IMR-90 (cell line): ENCODE results near the gene FGFBP2. TPM values are rescaled to one million over a fixed set of nuclear protein-coding genes. Genes with fewer than 3 reads are reported as not detected.

Experiments used
- ATAC-seq: fragments of 200-7000 bp; cut with Tn5 transposase; 2 replicates; pipeline ENCODE4 v1.9.1; 2020; ENCODE audit warnings: low read depth, mild to moderate bottlenecking, moderate library complexity
- BruUV-seq: library from RNA; stranded (reverse); fragments of 400-500 nt; replicated peaks from 2 replicates; lab custom pipeline; 2021; lab: Mats Ljungman, UMichigan
- CTCF ChIA-PET: fragments of 300-600 bp; formaldehyde crosslinking; extraction: SDS; loops from one replicate; lab custom pipeline; 2021; ENCODE audit warnings: antibody characterized with exemption; lab: Yijun Ruan, JAX
- POLR2A ChIA-PET: fragments of 300-600 bp; sonication (Branson Sonifier 250); formaldehyde crosslinking; loops from one replicate; lab custom pipeline; 2022; ENCODE audit warnings: antibody characterized with exemption; ENCODE audit not compliant: unreplicated experiment; lab: Charles Lee
- DNase-seq: peaks from one replicate; pipeline ENCODE4 v3.0.0; 2013
- H2AFZ ChIP-seq: replicated peaks from 2 replicates; pipeline ENCODE3; 2013; ENCODE audit warnings: low read length, mild to moderate bottlenecking; ENCODE audit not compliant: poor library complexity
- H2AK5ac ChIP-seq: 2 replicates; pipeline ENCODE4 v1.6.1; 2013; ENCODE audit warnings: low read depth, low read length, inconsistent platforms
- H2AK9ac ChIP-seq: replicated peaks from 2 replicates; pipeline ENCODE3; 2013; ENCODE audit warnings: mild to moderate bottlenecking, low read depth, low read length, moderate library complexity; ENCODE audit not compliant: poor library complexity
- H2BK120ac ChIP-seq: 2 replicates; pipeline ENCODE4 v1.6.1; 2013; ENCODE audit warnings: low read depth, low read length, inconsistent platforms
- H2BK15ac ChIP-seq: 3 replicates; pipeline ENCODE4 v1.6.1; 2013; ENCODE audit warnings: low read depth, low read length, inconsistent platforms
- H2BK20ac ChIP-seq: 2 replicates; pipeline ENCODE4 v1.6.1; 2013; ENCODE audit warnings: low read depth, mild to moderate bottlenecking, inconsistent platforms, low read length, moderate library complexity
- H2BK5ac ChIP-seq: 2 replicates; pipeline ENCODE4 v1.6.1; 2013; ENCODE audit warnings: mild to moderate bottlenecking, low read depth, low read length, inconsistent platforms; ENCODE audit not compliant: poor library complexity, severe bottlenecking
- H3K14ac ChIP-seq: replicated peaks from 2 replicates; pipeline ENCODE4 v1.6.1; 2013; ENCODE audit warnings: low read depth, low read length, inconsistent platforms
- H3K18ac ChIP-seq: 2 replicates; pipeline ENCODE4 v1.6.1; 2013; ENCODE audit warnings: low read depth, low read length, control low read depth
- H3K23ac ChIP-seq: 2 replicates; pipeline ENCODE4 v1.6.1; 2013; ENCODE audit warnings: low read depth, low read length, inconsistent platforms
- H3K27ac ChIP-seq: 2 replicates; pipeline ENCODE4 v1.5.1; 2013; ENCODE audit warnings: mild to moderate bottlenecking, control low read depth, low read length; ENCODE audit not compliant: insufficient read depth
- H3K27me3 ChIP-seq: 2 replicates; pipeline ENCODE4 v1.6.1; 2013; ENCODE audit warnings: low read length; ENCODE audit not compliant: control insufficient read depth, insufficient read depth
- H3K36me3 ChIP-seq: 2 replicates; pipeline ENCODE4 v1.6.1; 2013; ENCODE audit warnings: low read length, mixed read lengths; ENCODE audit not compliant: control insufficient read depth, insufficient read depth
- H3K4ac ChIP-seq: 2 replicates; pipeline ENCODE4 v1.6.1; 2013; ENCODE audit warnings: low read depth, low read length, inconsistent platforms
- H3K4me1 ChIP-seq: 2 replicates; pipeline ENCODE4 v1.6.1; 2013; ENCODE audit warnings: low read length, mixed read lengths; ENCODE audit not compliant: control insufficient read depth, insufficient read depth
- H3K4me2 ChIP-seq: 2 replicates; pipeline ENCODE4 v1.6.1; 2013; ENCODE audit warnings: low read depth, mild to moderate bottlenecking, control low read depth, low read length, moderate library complexity
- H3K4me3 ChIP-seq: 2 replicates; pipeline ENCODE4 v1.5.1; 2013; ENCODE audit warnings: low read depth, mild to moderate bottlenecking, control low read depth, low read length, moderate library complexity; ENCODE audit not compliant: insufficient read depth
- H3K56ac ChIP-seq: 2 replicates; pipeline ENCODE4 v1.6.1; 2013; ENCODE audit warnings: low read length, inconsistent platforms; ENCODE audit not compliant: insufficient read depth; ENCODE audit errors: extremely low read depth
- H3K79me1 ChIP-seq, 2 experiments: 2 replicates each; pipeline ENCODE4 v1.6.1; 2013; ENCODE audit warnings: low read length in 2 of 2, inconsistent platforms in 1 of 2, low read depth in 1 of 2
- H3K9ac ChIP-seq: 2 replicates; pipeline ENCODE4 v1.6.1; 2013; ENCODE audit warnings: low read depth, low read length, control low read depth
- H3K9me1 ChIP-seq: 2 replicates; pipeline ENCODE4 v1.6.1; 2013; ENCODE audit warnings: low read length, inconsistent platforms; ENCODE audit not compliant: insufficient read depth
- H3K9me3 ChIP-seq: 2 replicates; pipeline ENCODE4 v1.6.1; 2013; ENCODE audit warnings: low read length; ENCODE audit not compliant: control insufficient read depth, insufficient read depth
- H4K20me1 ChIP-seq: 2 replicates; pipeline ENCODE4 v1.6.1; 2013; ENCODE audit warnings: low read length, inconsistent platforms; ENCODE audit not compliant: insufficient read depth
- H4K5ac ChIP-seq: 2 replicates; pipeline ENCODE4 v1.6.1; 2013; ENCODE audit warnings: mild to moderate bottlenecking, low read depth, low read length, control low read depth
- H4K8ac ChIP-seq, 2 experiments: 2 replicates each; pipeline ENCODE4 v1.6.1; 2013; ENCODE audit warnings: low read depth in 2 of 2, low read length in 2 of 2, control low read depth in 1 of 2, inconsistent platforms in 1 of 2
- H4K91ac ChIP-seq: 2 replicates; pipeline ENCODE4 v1.6.1; 2013; ENCODE audit warnings: low read depth, low read length, inconsistent platforms; ENCODE audit not compliant: insufficient read depth
- BHLHE40 ChIP-seq: fragments of 150-350 bp; IDR thresholded peaks from 2 replicates; pipeline ENCODE4 v1.6.1; 2016; ENCODE audit warnings: mild to moderate bottlenecking, low read depth, low read length
- CEBPB ChIP-seq: IDR thresholded peaks from 2 replicates; pipeline ENCODE4 v1.6.1; 2012; ENCODE audit warnings: low read depth, low read length, improper control_type of control experiment
- FOS ChIP-seq: fragments of 150-350 bp; IDR thresholded peaks from 2 replicates; pipeline ENCODE4 v1.6.1; 2016; ENCODE audit warnings: low read depth, low read length
- MAFK ChIP-seq: IDR thresholded peaks from 2 replicates; pipeline ENCODE4 v1.6.1; 2012; ENCODE audit warnings: low read depth, low read length, improper control_type of control experiment
- RFX5 ChIP-seq: IDR thresholded peaks from 2 replicates; pipeline ENCODE4 v1.8.0; 2012; ENCODE audit warnings: low read depth, mild to moderate bottlenecking, low read length, moderate library complexity
- WGBS, 2 experiments: methylation state at CpG; one replicate each; pipeline versions ENCODE4 v1.1.5 to v1.1.7; 2013; ENCODE audit warnings: missing lambda C conversion rate in 2 of 2; ENCODE audit not compliant: insufficient read length in 1 of 2; ENCODE audit errors: extremely low coverage in 2 of 2; 5-methylcytosine and 5-hydroxymethylcytosine counted together
- dilution Hi-C: fragments of 300-500 bp; cut with HindIII; formaldehyde crosslinking; loops from one replicate; pipeline ENCODE4 v1.14.3; 2018; ENCODE audit warnings: low sequenced_read_pairs; ENCODE audit not compliant: unreplicated experiment
- in situ Hi-C: fragments of 300-500 bp; cut with MboI; formaldehyde crosslinking; loops from 3 replicates; pipeline ENCODE4 v1.14.3; 2019; ENCODE audit warnings: low sequenced_read_pairs, inconsistent platforms, mixed read lengths
- intact Hi-C: fragments of 100-400 bp; cut with micrococcal nuclease; formaldehyde crosslinking; loops from 2 replicates; pipeline ENCODE4 v1.10.0; 2022
- polyA plus RNA-seq, 3 experiments: library from polyadenylated mRNA; depleted of rRNA; stranded (reverse); fragments of >200 nt; gene quantifications; 2 replicates each; pipeline ENCODE4 v1.2.3, GENCODE V29; 2012; ENCODE audit warnings: low replicate concordance in 1 of 3
- total RNA-seq: library from RNA; depleted of rRNA; stranded (reverse); fragments of >200 nt; gene quantifications from 2 replicates; pipeline ENCODE4 v1.2.3, GENCODE V29; 2012
- TF ChIP-seq, protein P1 (sequence below): conservative IDR thresholded peaks from 2 replicates; pipeline ENCODE4 v1.5.1; 2012; ENCODE audit warnings: mild to moderate bottlenecking, low read depth, low read length, improper control_type of control experiment

The FGFBP2 gene
- total and polyA plus RNA-seq, 2 of the 4 experiments (the other 2 are of a cell fraction), result not detected

DNA sequence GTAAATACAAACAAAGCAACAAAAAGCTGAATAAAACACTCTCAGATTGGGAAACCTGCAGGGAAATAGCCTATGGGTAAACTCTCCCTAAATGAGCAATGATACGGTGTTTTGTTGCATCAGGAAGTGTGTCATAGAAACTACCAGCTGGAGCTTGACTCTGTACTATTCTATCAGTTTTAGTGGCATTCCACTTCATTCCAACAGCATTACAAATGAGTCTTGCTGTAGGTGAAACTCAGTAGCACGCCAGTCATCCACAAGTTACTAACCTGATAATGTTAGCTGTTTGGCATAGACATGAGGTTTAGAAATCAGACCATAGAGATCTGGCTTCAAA, 49.4 kb downstream of the FGFBP2 start:
- intact Hi-C loops, result loop anchor here (2.0 kb wide), 1 partner anchor 19 kb away; no protein-coding TSS in a partner anchor
- 0 out of 2 replicates have a peak overlapping the region, but pooled peaks have one; percentile 40 for H2AK5ac ChIP-seq
- H4K5ac ChIP-seq, result no peak overlapping the region; the same call in 1 of the 2 replicates
- peak overlapping the region; percentile 55; the same call in 1 of the 2 replicates for H3K4me2 ChIP-seq
- in situ Hi-C loops, result no loop called here
- peaks cover 7% of the 10 kb centered on the region for H3K4me1 ChIP-seq
- dilution Hi-C loops, result no loop called here
- no TSS peak for BruUV-seq
- H3K56ac ChIP-seq, result no peak overlapping the region; the same call in 1 of the 2 replicates
- no peak overlapping the region; the same call in 1 of the 2 replicates for H3K14ac ChIP-seq
- ATAC-seq (peak; percentile 94), DNase-seq (peak; percentile 97)
- H2BK15ac ChIP-seq, result peak overlapping the region; percentile 77; the same call in 1 of the 3 replicates
- no peak overlapping the region for H3K27ac ChIP-seq
- H4K20me1 ChIP-seq, result no peaks in the 10 kb centered on the region
- no peaks in the 10 kb centered on the region for H3K36me3 ChIP-seq
- peak overlapping the region; percentile 71 for H2BK120ac ChIP-seq
- no peak overlapping the region for H3K4ac ChIP-seq
- peak overlapping the region; percentile 75; the same call in 1 of the 2 replicates for H3K18ac ChIP-seq
- H3K27me3 ChIP-seq, result no peaks in the 10 kb centered on the region
- H3K23ac ChIP-seq, result no peak overlapping the region
- WGBS, 2 experiments, result no CpG with 5 or more reads among the region's 2 CpGs
- H2BK5ac ChIP-seq, result peak overlapping the region; percentile 70
- no peaks in the 10 kb centered on the region; the same call in 1 of the 2 replicates for H3K9me1 ChIP-seq
- no peak overlapping the region for H3K9ac ChIP-seq
- peak overlapping the region in 1 of 2 experiments; percentile 78; a peak in 2 of 4 replicates for H4K8ac ChIP-seq
- H3K79me1 ChIP-seq, result no peaks in the 10 kb centered on the region
- no peak overlapping the region for H2AFZ ChIP-seq
- ChIA-PET POLR2A (no interaction called here), CTCF (interaction anchor here (0.6 to 1.5 kb wide), 2 partner anchors 31 to 1567 kb away, joined by 3 to 4 read pairs; no protein-coding TSS in a partner anchor)
- peak overlapping the region; percentile 18; the same call in 1 of the 2 replicates for H4K91ac ChIP-seq
- TF ChIP-seq BHLHE40, result peak; percentile 42; the same call in 1 of the 2 replicates
- TF ChIP-seq RFX5, result no peak
- TF ChIP-seq CEBPB, result peak; percentile 93
- TF ChIP-seq MAFK, result 0 out of 2 replicates have a peak, but pooled peaks have one; percentile 27
- TF ChIP-seq, protein P1, sequence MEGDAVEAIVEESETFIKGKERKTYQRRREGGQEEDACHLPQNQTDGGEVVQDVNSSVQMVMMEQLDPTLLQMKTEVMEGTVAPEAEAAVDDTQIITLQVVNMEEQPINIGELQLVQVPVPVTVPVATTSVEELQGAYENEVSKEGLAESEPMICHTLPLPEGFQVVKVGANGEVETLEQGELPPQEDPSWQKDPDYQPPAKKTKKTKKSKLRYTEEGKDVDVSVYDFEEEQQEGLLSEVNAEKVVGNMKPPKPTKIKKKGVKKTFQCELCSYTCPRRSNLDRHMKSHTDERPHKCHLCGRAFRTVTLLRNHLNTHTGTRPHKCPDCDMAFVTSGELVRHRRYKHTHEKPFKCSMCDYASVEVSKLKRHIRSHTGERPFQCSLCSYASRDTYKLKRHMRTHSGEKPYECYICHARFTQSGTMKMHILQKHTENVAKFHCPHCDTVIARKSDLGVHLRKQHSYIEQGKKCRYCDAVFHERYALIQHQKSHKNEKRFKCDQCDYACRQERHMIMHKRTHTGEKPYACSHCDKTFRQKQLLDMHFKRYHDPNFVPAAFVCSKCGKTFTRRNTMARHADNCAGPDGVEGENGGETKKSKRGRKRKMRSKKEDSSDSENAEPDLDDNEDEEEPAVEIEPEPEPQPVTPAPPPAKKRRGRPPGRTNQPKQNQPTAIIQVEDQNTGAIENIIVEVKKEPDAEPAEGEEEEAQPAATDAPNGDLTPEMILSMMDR, result no peak
- TF ChIP-seq FOS, result peak; percentile 40; the same call in 1 of the 2 replicates
- H3K9me3 ChIP-seq, result peaks cover 2% of the 10 kb centered on the region; the same call in 1 of the 2 replicates
- H2BK20ac ChIP-seq, result peak overlapping the region; percentile 78; the same call in 1 of the 2 replicates
- H2AK9ac ChIP-seq, result no peak overlapping the region
- no peak overlapping the region for H3K4me3 ChIP-seq
